ENCODE results near the gene TAS1R3. TPM values are rescaled to one million over a fixed set of nuclear protein-coding genes. Genes with fewer than 3 reads are reported as not detected.
A peak's percentile ranks its signal among the peaks of the same experiment; 100 is the strongest.

Gene TAS1R3
- total and polyA plus RNA-seq, 12 donors, result 0.05 to 0.86 (median 0.56) TPM

- no peaks in the 10 kb centered on the region for H3K27me3 ChIP-seq
- WGBS, 4 donors, result 62 to 72% (median 67%) methylated on average over 10 to 36 of the region's 36 CpGs; no CpG with 5 or more reads in 1 of the 4 donors
- H3K9me3 ChIP-seq (replicated peaks in 1 of 3), result no peaks in the 10 kb centered on the region
- intact Hi-C loops (cut with DNase I), result no loop called here
- peaks cover 0 to 12% of the 10 kb centered on the region in 2 donors for H3K4me1 ChIP-seq (replicated peaks in 1 of 2)
- TF ChIP-seq POLR2A (IDR thresholded peaks at IDR 0.05) (no peak), CTCF (IDR thresholded peaks at IDR 0.05) (peak in 1 of 6 experiments; percentile 13)
- H3K4me3 ChIP-seq, result no peak overlapping the region
- DNase-seq, result peak in 1 of 7 donors; percentile 50
- H3K36me3 ChIP-seq (replicated peaks in 1 of 2), result peaks cover 0 to 9% of the 10 kb centered on the region in 2 donors
- H3K27ac ChIP-seq, result no peak overlapping the region
These were observed 2.6 kb downstream of the TAS1R3 start for GRCh38 chr1:1333551-1334241.

GRCh38 chr1:1334835-1335234 lies 3.8 kb downstream of the TAS1R3 start:
- no peak overlapping the region for H3K4me3 ChIP-seq
- peaks cover 0 to 12% of the 10 kb centered on the region in 2 donors for H3K4me1 ChIP-seq (replicated peaks in 1 of 2)
- no peak for DNase-seq
- TF ChIP-seq POLR2A (IDR thresholded peaks at IDR 0.05) (no peak), CTCF (IDR thresholded peaks at IDR 0.05) (no peak)
- WGBS, 4 donors, result 30 to 66% (median 65%) methylated on average over 2 to 11 of the region's 11 CpGs; no CpG with 5 or more reads in 1 of the 4 donors
- H3K36me3 ChIP-seq (replicated peaks in 1 of 2), result peaks cover 0 to 19% of the 10 kb centered on the region in 2 donors
- intact Hi-C loops (cut with DNase I), result no loop called here
- no peaks in the 10 kb centered on the region for H3K9me3 ChIP-seq (replicated peaks in 1 of 3)
- no peaks in the 10 kb centered on the region for H3K27me3 ChIP-seq
- no peak overlapping the region for H3K27ac ChIP-seq

- Histone ChIP-seq H3K36me3 (replicated peaks in 1 of 2) (peaks cover 0 to 23% of the 10 kb centered on the region in 2 donors), H3K27me3 (no peaks in the 10 kb centered on the region), H3K9me3 (replicated peaks in 1 of 3) (no peaks in the 10 kb centered on the region), H3K4me1 (replicated peaks in 1 of 2) (peaks cover 0 to 12% of the 10 kb centered on the region in 2 donors), H3K4me3 (no peak overlapping the region), H3K27ac (no peak overlapping the region)
- no peak for DNase-seq
- TF ChIP-seq POLR2A (IDR thresholded peaks at IDR 0.05) (no peak), CTCF (IDR thresholded peaks at IDR 0.05) (no peak)
- 62 to 81% (median 72%) methylated on average over 9 to 16 of the region's 16 CpGs for WGBS, 4 donors
- intact Hi-C loops (cut with DNase I), result no loop called here
These were observed 4.2 kb downstream of the TAS1R3 start for GRCh38 chr1:1335283-1335682.

- WGBS, 4 donors, result 83 to 96% (median 85%) methylated on average over 1 to 21 of the region's 21 CpGs
These were observed 4.7 kb downstream of the TAS1R3 start for GRCh38 chr1:1335792-1336248.

More at GRCh38 chr1:1335792-1336248, 4.7 kb downstream of the TAS1R3 start:
- H3K36me3 ChIP-seq (replicated peaks in 1 of 2), result peaks cover 0 to 25% of the 10 kb centered on the region in 2 donors
- H3K27ac ChIP-seq, result no peak overlapping the region
- no peak for DNase-seq
- no peaks in the 10 kb centered on the region for H3K9me3 ChIP-seq (replicated peaks in 1 of 3)
- intact Hi-C loops (cut with DNase I), result no loop called here
- TF ChIP-seq CTCF (IDR thresholded peaks at IDR 0.05), result no peak
- TF ChIP-seq POLR2A (IDR thresholded peaks at IDR 0.05), result no peak
- peaks cover 0 to 7% of the 10 kb centered on the region in 2 donors for H3K4me1 ChIP-seq (replicated peaks in 1 of 2)
- no peaks in the 10 kb centered on the region for H3K27me3 ChIP-seq
- no peak overlapping the region for H3K4me3 ChIP-seq

Data from adrenal gland (tissue), 12 donors.